H1 (cell line): Measurements from ENCODE around the gene SCAND1. TPM values are rescaled to one million over a fixed set of nuclear protein-coding genes. Genes with fewer than 3 reads are reported as not detected.

Experiments used
- CTCF ChIA-PET: fragments of 300-600 bp; sonication (Branson Sonifier 250); formaldehyde crosslinking; loops from one replicate; lab custom pipeline; 2021; ENCODE audit not compliant: partially characterized antibody; lab: Charles Lee
- POLR2A ChIA-PET: fragments of 300-600 bp; sonication (Branson Sonifier 250); formaldehyde crosslinking; loops from one replicate; lab custom pipeline; 2021; ENCODE audit warnings: inconsistent platforms; ENCODE audit not compliant: partially characterized antibody; lab: Charles Lee
- DNase-seq, 2 experiments: peaks; one replicate each; pipeline versions ENCODE4 v3.0.0 to v3.0.0-alpha.2; 2010 to 2022; ENCODE audit warnings: low spot score in 2 of 2, low read depth in 1 of 2, mixed read lengths in 1 of 2
- FAIRE-seq: peaks from 2 replicates; lab custom pipeline; 2011; peaks lifted over from hg19 to GRCh38; lab: Jason Lieb, UNC
- H2AFZ ChIP-seq: 2 replicates; pipeline ENCODE4 v1.8.1; 2012; ENCODE audit warnings: low read length, inconsistent platforms
- H2AK5ac ChIP-seq: 2 replicates; pipeline ENCODE4 v1.6.1; 2013; ENCODE audit warnings: low read depth, low read length
- H2BK120ac ChIP-seq: replicated peaks from 2 replicates; pipeline ENCODE3; 2013; ENCODE audit warnings: low read depth, low read length, inconsistent platforms
- H2BK12ac ChIP-seq: 2 replicates; pipeline ENCODE4 v1.6.1; 2013; ENCODE audit warnings: low read depth, low read length
- H2BK15ac ChIP-seq: 2 replicates; pipeline ENCODE4 v1.6.1; 2013; ENCODE audit warnings: low read length
- H2BK20ac ChIP-seq: 2 replicates; pipeline ENCODE4 v1.6.1; 2013; ENCODE audit warnings: low read length
- H2BK5ac ChIP-seq: 2 replicates; pipeline ENCODE4 v1.6.1; 2013; ENCODE audit warnings: low read depth, low read length
- H3K14ac ChIP-seq: 2 replicates; pipeline ENCODE4 v1.6.1; 2013; ENCODE audit warnings: inconsistent platforms; ENCODE audit not compliant: insufficient read length
- H3K18ac ChIP-seq: 2 replicates; pipeline ENCODE4 v1.6.1; 2013; ENCODE audit warnings: low read length; ENCODE audit errors: extremely low read depth
- H3K23ac ChIP-seq: 2 replicates; pipeline ENCODE4 v1.6.1; 2013; ENCODE audit warnings: inconsistent platforms; ENCODE audit not compliant: insufficient read length
- H3K23me2 ChIP-seq: 2 replicates; pipeline ENCODE4 v1.6.1; 2013; ENCODE audit warnings: low read depth, low read length
- H3K27ac ChIP-seq: 2 replicates; pipeline ENCODE4 v1.6.1; 2011; ENCODE audit warnings: low read depth, low read length, inconsistent platforms
- H3K27me3 ChIP-seq, 4 experiments: replicated peaks in 1 of 4; 1 replicate in 1 of 4; 2 replicates in 3 of 4; pipeline versions ENCODE4 v1.6.1 to v1.8.1; 2011 to 2013; ENCODE audit warnings: low read length in 3 of 4, mild to moderate bottlenecking in 3 of 4, inconsistent platforms in 2 of 4, mixed read lengths in 2 of 4, moderate library complexity in 1 of 4; ENCODE audit not compliant: control insufficient read depth in 3 of 4, insufficient read depth in 3 of 4; ENCODE audit errors: extremely low read depth in 1 of 4
- H3K36me3 ChIP-seq, 4 experiments: 2 replicates each; pipeline versions ENCODE4 v1.6.1 to v1.8.1; 2011 to 2013; ENCODE audit warnings: mild to moderate bottlenecking in 4 of 4, low read length in 3 of 4, moderate library complexity in 2 of 4, control low read depth in 1 of 4, inconsistent platforms in 1 of 4; ENCODE audit not compliant: insufficient read depth in 4 of 4, control insufficient read depth in 2 of 4
- H3K4ac ChIP-seq: replicated peaks from 2 replicates; pipeline ENCODE3; 2013; ENCODE audit warnings: low read length, low read depth, mixed read lengths, inconsistent platforms; ENCODE audit not compliant: insufficient read length
- H3K4me1 ChIP-seq, 4 experiments: replicated peaks in 1 of 4; 1 replicate in 1 of 4; 2 replicates in 3 of 4; pipeline versions ENCODE4 v1.6.1 to v1.8.1; 2011 to 2013; ENCODE audit warnings: low read length in 3 of 4, inconsistent platforms in 2 of 4, mixed read lengths in 1 of 4; ENCODE audit not compliant: insufficient read depth in 4 of 4, control insufficient read depth in 3 of 4
- H3K4me2 ChIP-seq, 2 experiments: 2 replicates each; pipeline versions ENCODE4 v1.6.1 to v1.8.1; 2011 to 2013; ENCODE audit warnings: low read depth in 2 of 2, low read length in 2 of 2, control low read depth in 1 of 2, inconsistent platforms in 1 of 2, mild to moderate bottlenecking in 1 of 2; ENCODE audit not compliant: insufficient read depth in 1 of 2
- H3K4me3 ChIP-seq, 4 experiments: fragments of 200-600, 300-600 bp in 1 of 4; sonication (generic), shearing (Covaris generic), sonication (Bioruptor Twin) in 1 of 4; 2 replicates each; pipeline versions ENCODE4 v1.5.1 to v1.8.1; 2011 to 2016; ENCODE audit warnings: low read length in 4 of 4, low read depth in 3 of 4, control low read depth in 2 of 4, inconsistent platforms in 2 of 4, mild to moderate bottlenecking in 2 of 4, mixed read lengths in 1 of 4, moderate library complexity in 1 of 4; ENCODE audit not compliant: insufficient read depth in 2 of 4; ENCODE audit errors: extremely low read depth in 1 of 4
- H3K56ac ChIP-seq: replicated peaks from 2 replicates; pipeline ENCODE3; 2013; ENCODE audit warnings: low read depth, mild to moderate bottlenecking, mixed read lengths, low read length, inconsistent platforms; ENCODE audit not compliant: insufficient read length
- H3K79me1 ChIP-seq: 2 replicates; pipeline ENCODE4 v1.6.1; 2013; ENCODE audit warnings: low read depth, low read length, control low read depth
- H3K79me2 ChIP-seq, 2 experiments: 2 replicates each; pipeline versions ENCODE4 v1.6.1 to v1.8.1; 2012 to 2013; ENCODE audit warnings: low read length in 2 of 2, mild to moderate bottlenecking in 2 of 2, inconsistent platforms in 1 of 2; ENCODE audit not compliant: insufficient read depth in 2 of 2, control insufficient read depth in 1 of 2
- H3K9ac ChIP-seq, 4 experiments: replicated peaks in 1 of 4; 1 replicate in 1 of 4; 2 replicates in 3 of 4; pipeline versions ENCODE4 v1.6.1 to v1.8.1; 2011 to 2013; ENCODE audit warnings: low read depth in 3 of 4, low read length in 3 of 4, control low read depth in 2 of 4, mild to moderate bottlenecking in 2 of 4, moderate library complexity in 2 of 4, inconsistent platforms in 1 of 4; ENCODE audit errors: extremely low read depth in 1 of 4
- H3K9me3 ChIP-seq, 2 experiments: 2 replicates each; pipeline versions ENCODE4 v1.6.1 to v1.8.1; 2012 to 2013; ENCODE audit warnings: mild to moderate bottlenecking in 2 of 2, moderate library complexity in 2 of 2, control low read depth in 1 of 2, inconsistent platforms in 1 of 2, low read depth in 1 of 2, low read length in 1 of 2, mixed read lengths in 1 of 2; ENCODE audit not compliant: insufficient read depth in 2 of 2
- H4K20me1 ChIP-seq, 2 experiments: replicated peaks in 1 of 2; 2 replicates each; pipeline versions ENCODE3 to v1.8.1; 2011 to 2013; ENCODE audit warnings: inconsistent platforms in 2 of 2, low read length in 2 of 2, mild to moderate bottlenecking in 1 of 2; ENCODE audit not compliant: insufficient read depth in 2 of 2, control insufficient read depth in 1 of 2
- H4K5ac ChIP-seq: 2 replicates; pipeline ENCODE4 v1.6.1; 2013; ENCODE audit warnings: low read length, low read depth, mixed read lengths, inconsistent platforms; ENCODE audit not compliant: insufficient read length
- H4K8ac ChIP-seq: 2 replicates; pipeline ENCODE4 v1.8.0; 2013; ENCODE audit warnings: mild to moderate bottlenecking, moderate library complexity, low read length, inconsistent platforms; ENCODE audit not compliant: insufficient read depth; ENCODE audit errors: extremely low read depth
- H4K91ac ChIP-seq: replicated peaks from 2 replicates; pipeline ENCODE3; 2013; ENCODE audit warnings: low read length, mixed read lengths, inconsistent platforms; ENCODE audit not compliant: insufficient read length
- BCL11A ChIP-seq, 2 experiments: IDR thresholded peaks; one replicate each; pipeline ENCODE4 v1.6.1; 2011; ENCODE audit warnings: low read depth in 2 of 2, low read length in 2 of 2, mild to moderate bottlenecking in 2 of 2
- CBX5 ChIP-seq: fragments of 300-800, 300-1000 bp; sonication (generic); IDR thresholded peaks from 2 replicates; pipeline ENCODE4 v1.7.1; 2016; ENCODE audit warnings: antibody characterized with exemption, low read length, low read depth
- CBX8 ChIP-seq: fragments of 300-800, 300-1000 bp; sonication (generic); IDR thresholded peaks from 2 replicates; pipeline ENCODE4 v1.7.1; 2016; ENCODE audit warnings: low read depth, low read length, borderline replicate concordance
- CHD2 ChIP-seq: IDR thresholded peaks from 2 replicates; pipeline ENCODE4 v1.6.1; 2012; ENCODE audit warnings: low read length, improper control_type of control experiment
- CTBP2 ChIP-seq: IDR thresholded peaks from 2 replicates; pipeline ENCODE4 v1.7.0; 2011; ENCODE audit warnings: borderline replicate concordance, mild to moderate bottlenecking, moderate library complexity, mixed read lengths, low read length; ENCODE audit not compliant: insufficient read depth, insufficient read length
- KDM1A ChIP-seq: fragments of 200-600, 300-600 bp; sonication (generic); IDR thresholded peaks from 2 replicates; pipeline ENCODE4 v1.7.1; 2016; ENCODE audit warnings: mild to moderate bottlenecking, low read length, borderline replicate concordance
- KDM4A ChIP-seq: IDR thresholded peaks from one replicate; pipeline ENCODE4 v1.7.1; 2012; ENCODE audit warnings: low read depth, mild to moderate bottlenecking, moderate library complexity, low read length, inconsistent platforms; ENCODE audit not compliant: severe bottlenecking
- KDM5A ChIP-seq: fragments of 200-600 bp; IDR thresholded peaks from 2 replicates; pipeline ENCODE4 v1.7.1; 2012; ENCODE audit warnings: mild to moderate bottlenecking, low read length, inconsistent platforms, mixed read lengths
- MAFK ChIP-seq: IDR thresholded peaks from 2 replicates; pipeline ENCODE4 v1.6.1; 2012; ENCODE audit warnings: low read depth, mild to moderate bottlenecking, improper control_type of control experiment, low read length
- POU5F1 ChIP-seq: IDR thresholded peaks from 2 replicates; pipeline ENCODE4 v1.6.1; 2011; ENCODE audit warnings: low read depth, mild to moderate bottlenecking, low read length, moderate library complexity
- RAD21 ChIP-seq, 2 experiments: IDR thresholded peaks in 1 of 2; conservative IDR thresholded peaks in 1 of 2; 2 replicates each; pipeline ENCODE4 v1.6.1; 2011; ENCODE audit warnings: low read depth in 2 of 2, low read length in 2 of 2, improper control_type of control experiment in 1 of 2, inconsistent platforms in 1 of 2, mild to moderate bottlenecking in 1 of 2, moderate library complexity in 1 of 2
- RNF2 ChIP-seq: fragments of 200-900, 300-1000 bp; sonication (generic); IDR thresholded peaks from 2 replicates; pipeline ENCODE4 v1.7.1; 2016; ENCODE audit warnings: borderline replicate concordance, low read depth, mild to moderate bottlenecking, antibody characterized with exemption, low read length; ENCODE audit not compliant: poor library complexity, severe bottlenecking; ENCODE audit errors: missing control alignments
- SIRT6 ChIP-seq: IDR thresholded peaks from one replicate; pipeline ENCODE4 v1.7.1; 2012; ENCODE audit warnings: low read length, inconsistent platforms
- SP4 ChIP-seq: IDR thresholded peaks from 2 replicates; pipeline ENCODE4 v1.6.1; 2012; ENCODE audit warnings: low read length, inconsistent platforms
- WGBS, 2 experiments: shearing (Covaris generic) in 1 of 2; methylation state at CpG; one replicate each; pipeline versions ENCODE4 v1.1.6 to v1.1.7; 2013 to 2015; ENCODE audit warnings: low lambda C conversion rate in 2 of 2, mixed read lengths in 2 of 2, inconsistent platforms in 1 of 2, low coverage in 1 of 2, missing lambda C conversion rate in 1 of 2; ENCODE audit not compliant: insufficient replicate concordance in 2 of 2, insufficient coverage in 1 of 2, insufficient read length in 1 of 2; ENCODE audit errors: extremely low coverage in 1 of 2, missing lambda C conversion rate in 1 of 2; 5-methylcytosine and 5-hydroxymethylcytosine counted together
- polyA plus RNA-seq, 7 experiments: library from polyadenylated mRNA; depleted of rRNA in 3 of 7; stranded (reverse) in 5 of 7; unstranded in 2 of 7; fragments of >200 nt in 5 of 7; fragments of 200-250 nt in 2 of 7; gene quantifications; 1 replicate in 5 of 7; 2 replicates in 1 of 7; 4 replicates in 1 of 7; pipeline versions ENCODE4 v1.2.1 to v1.2.3, GENCODE V29; 2011 to 2013; ENCODE audit warnings: missing spikeins in 2 of 7, mixed read lengths in 2 of 7
- total RNA-seq: library from RNA; stranded (reverse); fragmentation: NEBNext Ultra II Directional; extraction: Animal tissue kit (Norgen Biotek cat#: 25700); gene quantifications from 2 replicates; pipeline ENCODE4 v1.2.1, GENCODE V29; 2021

The SCAND1 gene
- total and polyA plus RNA-seq, 2 of the 8 experiments (the other 6 are each of a cell fraction or from before 2014, with no cell fraction given): 73.1 to 83.7 TPM

GRCh38 chr20:35909176-35909575 is 45.1 kb downstream of the SCAND1 start:
- POLR2A ChIA-PET: interaction anchor here (0.8 to 1.0 kb wide), 2 partner anchors 138 to 167 kb away, joined by 3 to 4 read pairs; partner anchors contain the start of gene RBM39
- Histone ChIP-seq H3K14ac (no peak overlapping the region), H4K20me1 (peaks cover 0 to 2% of the 10 kb centered on the region in 2 experiments), H2BK15ac (no peak overlapping the region), H2BK12ac (no peak overlapping the region), H3K4ac (no peak overlapping the region), H3K4me2 (no peak overlapping the region), H3K27ac (no peak overlapping the region), H3K27me3 (no peaks in the 10 kb centered on the region), H3K56ac (no peak overlapping the region), H3K9me3 (no peaks in the 10 kb centered on the region), H4K91ac (no peak overlapping the region), H2BK20ac (no peak overlapping the region), H3K23me2 (no peaks in the 10 kb centered on the region), H2BK5ac (no peak overlapping the region), H3K36me3 (peaks cover 5 to 18% (median 10%) of the 10 kb centered on the region in 4 experiments; a peak in 5 of 8 replicates), H3K79me2 (no peaks in the 10 kb centered on the region; a peak in 2 of 4 replicates), H2AK5ac (no peak overlapping the region), H3K4me1 (peaks cover 0 to 14% (median 6%) of the 10 kb centered on the region in 4 experiments; a peak in 3 of 7 replicates), H3K9ac (no peak overlapping the region), H4K8ac (no peak overlapping the region), H2AFZ (no peak overlapping the region), H3K18ac (no peak overlapping the region), H4K5ac (no peak overlapping the region), H3K23ac (no peak overlapping the region), H2BK120ac (no peak overlapping the region), H3K79me1 (no peaks in the 10 kb centered on the region; the same call in 1 of the 2 replicates), H3K4me3 (no peak overlapping the region)
- WGBS, 2 experiments: 83% methylated on average over 1 of the region's 1 CpG; no CpG with 5 or more reads in 1 of the 2 experiments
- DNase-seq (no peak), FAIRE-seq (no peak)
- CTCF ChIA-PET: interaction anchor here (1.5 kb wide), 1 partner anchor 16 kb away, joined by 3 read pairs; no protein-coding TSS in a partner anchor
- TF ChIP-seq CBX8: no peak
- no peak for TF ChIP-seq SP4
- no peak for TF ChIP-seq CTBP2
- TF ChIP-seq BCL11A (IDR thresholded peaks at IDR 0.05; ENCODE audit: low read depth in 2 of 2, low read length in 2 of 2): no peak
- TF ChIP-seq SIRT6: no peak
- TF ChIP-seq CHD2: no peak
- TF ChIP-seq POU5F1: no peak
- TF ChIP-seq MAFK: no peak
- no peak for TF ChIP-seq RAD21 (IDR thresholded peaks at IDR 0.05 in 1 of 2, conservative IDR thresholded peaks at IDR 0.05 in 1 of 2; ENCODE audit: low read depth in 2 of 2, low read length in 2 of 2)
- TF ChIP-seq CBX5: no peak
- no peak for TF ChIP-seq KDM1A
- no peak for TF ChIP-seq RNF2
- no peak for TF ChIP-seq KDM4A
- no peak for TF ChIP-seq KDM5A
